Endothelial cell of umbilical vein (primary cell): ENCODE results near the gene TTC36. TPM values are rescaled to one million over a fixed set of nuclear protein-coding genes. Genes with fewer than 3 reads are reported as not detected.

Experiments used
- BruUV-seq: library from RNA; stranded (reverse); fragments of 400-500 nt; replicated peaks from 2 replicates; lab custom pipeline; 2021; lab: Mats Ljungman, UMichigan
- CTCF ChIA-PET: fragments of 300-600, 350-600 bp; sonication (Branson Sonifier 250); formaldehyde crosslinking; loops from one replicate; lab custom pipeline; 2021; ENCODE audit warnings: antibody characterized with exemption, inconsistent platforms; lab: Charles Lee
- POLR2A ChIA-PET: fragments of 300-600, 350-600 bp; sonication (Branson Sonifier 250); formaldehyde crosslinking; loops from one replicate; lab custom pipeline; 2021; ENCODE audit warnings: antibody characterized with exemption, inconsistent platforms; lab: Charles Lee
- DNase-seq: peaks from one replicate; pipeline ENCODE4 v3.0.0-alpha.2; 2011; ENCODE audit warnings: low read depth, low spot score
- FAIRE-seq: peaks from 2 replicates; lab custom pipeline; 2011; peaks lifted over from hg19 to GRCh38; lab: Jason Lieb, UNC
- H2AFZ ChIP-seq: 2 replicates; pipeline ENCODE4 v1.6.0; 2012; ENCODE audit warnings: low read depth, low read length, control low read depth, inconsistent platforms
- H3K27ac ChIP-seq: 2 replicates; pipeline ENCODE4 v1.5.1; 2011; ENCODE audit warnings: low read depth, mild to moderate bottlenecking, control low read depth, low read length, moderate library complexity; ENCODE audit not compliant: insufficient read depth
- H3K27me3 ChIP-seq, 2 experiments: 2 replicates each; pipeline versions ENCODE4 v1.6.0 to v1.6.1; 2011; ENCODE audit warnings: low read length in 2 of 2, mixed read lengths in 1 of 2; ENCODE audit not compliant: control insufficient read depth in 2 of 2, insufficient read depth in 2 of 2
- H3K36me3 ChIP-seq, 2 experiments: 2 replicates in 1 of 2; 3 replicates in 1 of 2; pipeline ENCODE4 v1.5.1; 2011; ENCODE audit warnings: low read length in 2 of 2, mild to moderate bottlenecking in 1 of 2, moderate library complexity in 1 of 2; ENCODE audit not compliant: control insufficient read depth in 2 of 2, insufficient read depth in 2 of 2; ENCODE audit errors: extremely low read depth in 1 of 2
- H3K4me1 ChIP-seq: 3 replicates; pipeline ENCODE4 v1.5.1; 2011; ENCODE audit warnings: mild to moderate bottlenecking, low read length; ENCODE audit not compliant: control insufficient read depth, insufficient read depth; ENCODE audit errors: extremely low read depth
- H3K4me2 ChIP-seq: 2 replicates; pipeline ENCODE4 v1.6.1; 2011; ENCODE audit warnings: low read length, control low read depth, mixed read lengths; ENCODE audit not compliant: insufficient read depth
- H3K4me3 ChIP-seq, 3 experiments: fragments of 200-600 bp in 1 of 3; sonication (generic), shearing (Covaris generic) in 1 of 3; replicated peaks in 1 of 3; 2 replicates each; pipeline ENCODE4 v1.5.1; 2011 to 2016; ENCODE audit warnings: control low read depth in 3 of 3, low read length in 3 of 3, mild to moderate bottlenecking in 2 of 3, inconsistent platforms in 1 of 3, low read depth in 1 of 3, moderate library complexity in 1 of 3; ENCODE audit not compliant: insufficient read depth in 1 of 3
- H3K79me2 ChIP-seq: 2 replicates; pipeline ENCODE4 v1.6.0; 2012; ENCODE audit warnings: low read length, inconsistent platforms; ENCODE audit not compliant: control insufficient read depth, insufficient read depth
- H3K9ac ChIP-seq: replicated peaks from 2 replicates; pipeline ENCODE3; 2011; ENCODE audit warnings: low read length, control low read depth; ENCODE audit not compliant: insufficient read depth; ENCODE audit errors: extremely low read depth
- H3K9me1 ChIP-seq: replicated peaks from 3 replicates; pipeline ENCODE4 v1.6.0; 2011; ENCODE audit warnings: mild to moderate bottlenecking, low read length; ENCODE audit not compliant: control insufficient read depth, insufficient read depth; ENCODE audit errors: extremely low read depth
- H3K9me3 ChIP-seq: replicated peaks from 2 replicates; pipeline ENCODE4 v1.5.1; 2012; ENCODE audit warnings: low read length, inconsistent platforms; ENCODE audit not compliant: control insufficient read depth, insufficient read depth
- H4K20me1 ChIP-seq: replicated peaks from 2 replicates; pipeline ENCODE3; 2011; ENCODE audit warnings: mild to moderate bottlenecking, low read length; ENCODE audit not compliant: control insufficient read depth, insufficient read depth; ENCODE audit errors: extremely low read depth
- CTCF ChIP-seq, 2 donors: IDR thresholded peaks; 1 replicate in 1 of 2; 2 replicates in 1 of 2; pipeline ENCODE4 v1.5.1; 2011; ENCODE audit warnings: low read length in 2 of 2, mild to moderate bottlenecking in 2 of 2, moderate library complexity in 2 of 2, control low read depth in 1 of 2, inconsistent platforms in 1 of 2, low read depth in 1 of 2; ENCODE audit not compliant: insufficient read depth in 1 of 2; ENCODE audit errors: extremely low read depth in 1 of 2
- EZH2 ChIP-seq: IDR thresholded peaks from 2 replicates; pipeline ENCODE4 v1.6.1; 2012; ENCODE audit warnings: borderline replicate concordance, low read depth, mild to moderate bottlenecking, moderate library complexity, low read length, inconsistent platforms; ENCODE audit not compliant: severe bottlenecking
- FOS ChIP-seq: IDR thresholded peaks from 2 replicates; pipeline ENCODE4 v1.6.1; 2011; ENCODE audit warnings: mild to moderate bottlenecking, low read length, moderate library complexity, borderline replicate concordance; ENCODE audit not compliant: insufficient read depth
- GATA2 ChIP-seq: IDR thresholded peaks from 2 replicates; pipeline ENCODE4 v1.7.0; 2011; ENCODE audit warnings: low read depth, mild to moderate bottlenecking, moderate library complexity, mixed read lengths, low read length; ENCODE audit not compliant: insufficient read length, insufficient read depth
- JUN ChIP-seq: IDR thresholded peaks from 2 replicates; pipeline ENCODE4 v1.6.1; 2011; ENCODE audit warnings: borderline replicate concordance, low read depth; ENCODE audit not compliant: insufficient read length, insufficient read depth
- MYC ChIP-seq: IDR thresholded peaks from one replicate; pipeline ENCODE4 v1.6.1; 2011; ENCODE audit warnings: mild to moderate bottlenecking, low read depth, low read length
- POLR2A ChIP-seq: IDR thresholded peaks from 2 replicates; pipeline ENCODE4 v1.6.1; 2012; ENCODE audit warnings: low read depth, mild to moderate bottlenecking, control low read depth, low read length
- POLR2AphosphoS5 ChIP-seq: IDR thresholded peaks from 2 replicates; pipeline ENCODE4 v1.6.1; 2012; ENCODE audit warnings: low read depth, mild to moderate bottlenecking, control low read depth, low read length, moderate library complexity; ENCODE audit not compliant: insufficient read depth
- dilution Hi-C: fragments of 300-500 bp; cut with MboI; formaldehyde crosslinking; loops from one replicate; pipeline ENCODE4 v1.15.0; 2019; ENCODE audit warnings: low sequenced_read_pairs; ENCODE audit not compliant: extremely low pct_ligation_motif_present
- intact Hi-C: fragments of 100-400 bp; cut with micrococcal nuclease; formaldehyde crosslinking; loops from one replicate; pipeline ENCODE4 v1.10.0; 2022
- polyA plus RNA-seq, 4 experiments: library from polyadenylated mRNA; depleted of rRNA in 3 of 4; stranded (reverse) in 3 of 4; unstranded in 1 of 4; fragments of >200 nt; gene quantifications; 2 replicates each; pipeline versions ENCODE4 v1.2.1 to v1.2.3, GENCODE V29; 2011 to 2012; ENCODE audit warnings: missing spikeins in 1 of 4
- total RNA-seq: library from RNA; stranded (reverse); gene quantifications from 2 replicates; pipeline ENCODE4 v1.2.3, GENCODE V29; 2021
- TF ChIP-seq, protein P1 (sequence below): IDR thresholded peaks from 2 replicates; pipeline ENCODE4 v1.6.1; 2011; ENCODE audit not compliant: insufficient read depth, insufficient read length

The TTC36 gene
- total and polyA plus RNA-seq, 2 donors (not counting 3 experiments of a cell fraction or from before 2014, with no cell fraction given) = 0.60 TPM; not detected in 1

DNA sequence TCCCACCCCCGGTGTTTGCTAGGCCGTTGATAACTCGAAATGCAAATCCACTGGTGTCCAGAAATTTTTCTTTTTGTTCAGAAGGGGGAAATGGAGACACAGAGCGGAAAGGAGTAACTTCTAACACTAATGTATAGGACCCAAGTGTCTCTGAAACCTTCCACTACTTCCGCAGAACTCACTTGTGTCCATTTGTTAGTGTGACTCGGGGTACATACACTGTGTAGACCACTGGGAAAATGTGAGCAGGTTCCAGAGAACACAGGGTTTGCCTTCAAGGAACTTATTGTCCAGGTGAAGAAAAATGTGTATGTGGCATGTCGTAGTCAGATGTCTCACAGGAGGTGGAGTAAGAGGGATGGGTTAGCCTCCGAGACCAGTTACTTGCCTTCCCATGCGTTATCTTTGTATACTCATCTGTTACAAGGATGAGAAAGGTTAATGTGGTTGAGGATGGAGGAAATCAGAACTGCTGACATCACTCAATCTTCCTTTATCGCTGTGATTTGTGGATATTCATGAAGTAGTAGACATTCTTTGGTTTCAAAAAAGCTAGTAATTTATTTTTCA, 45.8 kb downstream of the TTC36 start:
- intact Hi-C loops = loop anchor here (1.0 to 2.0 kb wide), 3 partner anchors 8 to 172 kb away; partner anchors contain the start of gene ATP5MG
- H3K4me3 ChIP-seq = peak overlapping the region; percentile 59 to 99 (median 90)
- dilution Hi-C loops = no loop called here
- ChIA-PET POLR2A (no interaction called here), CTCF (interaction anchor here (0.5 to 1.7 kb wide), 3 partner anchors 22 to 162 kb away, joined by 3 to 7 read pairs (median 4); partner anchors contain the start of gene PHLDB1)
- peaks cover 19% of the 10 kb centered on the region for H3K4me1 ChIP-seq
- FAIRE-seq = peak; percentile 70
- peak overlapping the region; percentile 99 for H3K9ac ChIP-seq
- peak; percentile 20 for TF ChIP-seq POLR2AphosphoS5
- TF ChIP-seq GATA2 = peak; percentile 67
- TF ChIP-seq EZH2 = no peak
- TF ChIP-seq FOS = no peak
- H3K36me3 ChIP-seq = peaks cover 0 to 2% of the 10 kb centered on the region in 2 experiments
- H2AFZ ChIP-seq = no peak overlapping the region
- H3K27ac ChIP-seq = peak overlapping the region; percentile 87
- no peaks in the 10 kb centered on the region for H3K9me3 ChIP-seq
- DNase-seq = peak; percentile 79
- BruUV-seq = TSS peak; percentile 77
- H3K79me2 ChIP-seq = peaks cover 57% of the 10 kb centered on the region
- no peaks in the 10 kb centered on the region for H3K27me3 ChIP-seq
- H4K20me1 ChIP-seq = peaks cover 3% of the 10 kb centered on the region
- peak overlapping the region; percentile 96 for H3K4me2 ChIP-seq
- H3K9me1 ChIP-seq = no peaks in the 10 kb centered on the region

DNA sequence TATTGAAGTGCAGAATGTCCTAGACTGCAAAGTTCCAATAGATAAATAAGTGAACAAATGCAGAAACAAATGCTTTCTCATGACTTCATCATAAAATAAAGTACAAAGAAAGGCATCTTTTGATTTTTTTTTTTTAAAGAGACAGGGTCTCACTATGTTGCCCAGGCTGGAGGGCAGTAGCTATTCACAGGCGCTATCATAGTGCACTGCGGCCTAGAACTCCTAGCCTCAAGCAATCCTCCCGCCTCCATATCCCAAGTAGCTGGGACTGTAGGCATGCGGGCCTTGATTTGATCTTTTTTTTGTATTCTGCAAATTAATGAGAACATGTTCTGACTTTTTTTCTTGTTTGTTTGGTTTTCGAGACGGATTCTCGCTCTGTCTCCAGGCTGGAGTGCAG, 47.4 kb downstream of the TTC36 start:
- Histone ChIP-seq H3K9me3 (no peaks in the 10 kb centered on the region), H3K4me2 (peak overlapping the region; percentile 96), H3K9me1 (no peaks in the 10 kb centered on the region), H3K27ac (no peak overlapping the region), H3K79me2 (peaks cover 71% of the 10 kb centered on the region), H3K9ac (no peak overlapping the region), H3K4me3 (peak overlapping the region in 1 of 3 experiments; percentile 90), H3K4me1 (peaks cover 19% of the 10 kb centered on the region), H2AFZ (no peak overlapping the region), H4K20me1 (peaks cover 5% of the 10 kb centered on the region), H3K36me3 (peaks cover 0 to 2% of the 10 kb centered on the region in 2 experiments), H3K27me3 (no peaks in the 10 kb centered on the region)
- no TSS peak for BruUV-seq
- DNase-seq (no peak), FAIRE-seq (no peak)
- dilution Hi-C loops = no loop called here
- intact Hi-C loops = no loop called here
- ChIA-PET POLR2A (no interaction called here), CTCF (interaction anchor here (0.7 to 1.0 kb wide), 2 partner anchors 20 to 34 kb away, joined by 3 read pairs; no protein-coding TSS in a partner anchor)
- no peak for TF ChIP-seq POLR2AphosphoS5
- no peak for TF ChIP-seq FOS
- TF ChIP-seq POLR2A = no peak
- TF ChIP-seq CTCF (IDR thresholded peaks at IDR 0.05; ENCODE audit: extremely low read depth in 1 of 2, insufficient read depth in 1 of 2, low read depth in 1 of 2, low read length in 2 of 2) = no peak
- no peak for TF ChIP-seq EZH2
- no peak for TF ChIP-seq JUN
- TF ChIP-seq, protein P1, sequence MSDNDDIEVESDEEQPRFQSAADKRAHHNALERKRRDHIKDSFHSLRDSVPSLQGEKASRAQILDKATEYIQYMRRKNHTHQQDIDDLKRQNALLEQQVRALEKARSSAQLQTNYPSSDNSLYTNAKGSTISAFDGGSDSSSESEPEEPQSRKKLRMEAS = no peak
- no peak for TF ChIP-seq MYC
- TF ChIP-seq GATA2 = no peak
